ENCODE data around the gene UCHL5.
A peak's percentile ranks its signal among the peaks of the same experiment; 100 is the strongest.
"Not testable (repeated sequence)": the region's sequence is repeated elsewhere in the genome, so short reads cannot be mapped to it uniquely, and the experiment has no call there.

The UCHL5 gene

DNA sequence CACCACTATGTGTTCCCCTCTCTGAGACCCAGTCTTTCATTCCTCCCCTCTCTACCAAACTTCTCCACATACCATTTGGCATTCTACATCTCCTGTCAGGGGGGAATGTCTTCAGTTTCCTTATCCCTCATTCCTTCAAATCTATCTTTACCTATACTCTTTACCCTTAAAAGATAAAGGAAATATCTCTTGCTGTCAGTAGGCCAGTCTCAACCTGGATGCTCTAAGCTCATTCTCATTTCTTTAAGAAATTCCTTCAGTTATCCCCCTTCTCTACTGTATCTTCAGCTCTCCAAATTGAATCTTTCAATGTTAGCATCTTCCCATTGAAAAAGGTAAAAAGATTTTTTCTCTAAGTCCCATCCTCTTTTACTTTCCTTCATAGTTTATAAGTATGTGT lies 6.8 kb upstream of the UCHL5 start:
- no peak for DNase-seq (ENCODE audit: low read depth)

DNA sequence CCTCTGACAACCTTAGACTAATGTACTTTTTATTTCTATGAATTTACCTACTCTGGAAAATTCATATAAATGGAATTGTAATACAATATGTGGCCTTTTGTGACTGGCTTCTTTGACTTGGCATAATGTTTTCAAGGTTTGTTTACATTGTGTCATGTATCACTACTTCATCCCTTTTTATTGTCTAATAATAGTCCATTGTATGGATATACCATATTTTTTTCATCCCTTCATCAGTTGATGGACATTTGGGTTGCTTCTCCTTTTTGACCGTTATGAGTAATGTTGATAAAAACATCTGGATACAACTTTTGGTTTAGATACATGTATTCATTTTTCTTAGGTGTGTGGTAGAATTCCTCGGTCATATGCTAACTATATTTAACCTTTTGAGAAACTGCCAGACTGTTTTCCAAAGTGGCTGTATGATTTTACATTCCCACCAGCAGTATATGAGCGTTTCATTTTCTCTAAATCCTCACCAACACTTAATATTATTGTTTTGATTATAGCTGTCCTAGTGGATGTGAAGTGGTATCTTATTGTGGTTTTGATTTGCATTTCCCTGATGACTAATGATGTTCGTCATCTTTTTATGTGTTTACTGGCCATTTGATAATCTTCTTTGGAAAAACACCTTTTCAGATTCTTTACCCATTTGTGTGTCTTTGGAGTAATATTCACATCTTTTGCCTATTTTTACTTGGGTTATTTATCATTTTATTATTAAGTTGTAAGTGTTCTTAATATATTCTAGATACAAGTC lies 3.7 kb upstream of the UCHL5 start:
- no peak for DNase-seq (ENCODE audit: low read depth)

DNA sequence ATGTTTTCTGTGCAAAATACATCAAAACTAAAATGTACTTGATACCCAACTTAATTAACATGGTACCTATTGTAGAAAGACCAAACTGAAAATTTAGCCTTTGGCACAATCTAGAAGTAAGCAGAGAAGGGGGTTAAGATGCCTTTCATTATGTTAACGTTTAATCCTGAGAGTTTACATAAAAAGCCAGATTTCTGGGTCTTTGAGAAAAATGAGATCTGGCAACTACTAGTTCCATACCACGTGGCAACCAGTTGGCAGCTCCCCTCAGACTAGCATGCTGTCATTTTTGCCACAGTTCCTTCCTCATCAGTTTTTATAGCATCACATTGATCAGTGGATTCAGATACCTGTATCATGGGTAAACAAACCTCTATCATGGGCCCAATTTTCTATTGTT lies 1.8 kb upstream of the UCHL5 start:
- no peak for DNase-seq (ENCODE audit: low read depth)

DNA sequence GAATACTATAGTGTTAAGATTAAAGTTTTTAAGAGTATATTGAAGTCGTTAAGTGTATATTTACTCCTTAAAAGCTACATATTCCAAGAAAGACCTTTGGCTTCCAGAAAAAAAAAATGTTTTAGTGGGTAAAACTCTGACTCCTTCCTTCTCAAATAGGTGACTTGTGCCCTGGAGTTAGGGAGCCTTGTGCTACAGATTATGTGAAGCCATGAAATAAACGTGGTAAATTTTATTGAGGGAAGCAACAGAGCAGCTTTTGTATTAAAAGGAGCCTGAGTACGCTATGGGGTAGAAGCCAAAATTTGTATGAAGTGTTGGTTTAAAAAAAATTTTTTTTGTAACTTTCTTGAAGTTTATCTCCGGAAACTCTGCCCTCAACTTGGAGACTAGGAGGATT lies 1.2 kb upstream of the UCHL5 start:
- DNase-seq (ENCODE audit: low read depth), result no peak

DNA sequence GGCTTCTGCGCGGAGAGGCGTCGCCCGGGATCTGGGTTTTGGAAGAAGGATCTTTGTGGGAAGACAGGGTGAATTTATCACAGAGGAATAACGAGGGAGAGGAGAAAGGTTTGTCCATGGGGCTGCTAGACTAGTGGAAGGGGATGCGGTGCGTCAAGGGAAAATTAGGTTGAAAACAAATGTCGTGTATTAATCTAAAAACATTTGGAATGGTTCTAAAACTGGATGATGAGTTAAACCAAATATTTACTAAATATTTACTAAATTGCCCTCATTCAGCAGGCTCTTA lies 899 bp upstream of the UCHL5 start:
- DNase-seq (ENCODE audit: low read depth), result no peak

DNA sequence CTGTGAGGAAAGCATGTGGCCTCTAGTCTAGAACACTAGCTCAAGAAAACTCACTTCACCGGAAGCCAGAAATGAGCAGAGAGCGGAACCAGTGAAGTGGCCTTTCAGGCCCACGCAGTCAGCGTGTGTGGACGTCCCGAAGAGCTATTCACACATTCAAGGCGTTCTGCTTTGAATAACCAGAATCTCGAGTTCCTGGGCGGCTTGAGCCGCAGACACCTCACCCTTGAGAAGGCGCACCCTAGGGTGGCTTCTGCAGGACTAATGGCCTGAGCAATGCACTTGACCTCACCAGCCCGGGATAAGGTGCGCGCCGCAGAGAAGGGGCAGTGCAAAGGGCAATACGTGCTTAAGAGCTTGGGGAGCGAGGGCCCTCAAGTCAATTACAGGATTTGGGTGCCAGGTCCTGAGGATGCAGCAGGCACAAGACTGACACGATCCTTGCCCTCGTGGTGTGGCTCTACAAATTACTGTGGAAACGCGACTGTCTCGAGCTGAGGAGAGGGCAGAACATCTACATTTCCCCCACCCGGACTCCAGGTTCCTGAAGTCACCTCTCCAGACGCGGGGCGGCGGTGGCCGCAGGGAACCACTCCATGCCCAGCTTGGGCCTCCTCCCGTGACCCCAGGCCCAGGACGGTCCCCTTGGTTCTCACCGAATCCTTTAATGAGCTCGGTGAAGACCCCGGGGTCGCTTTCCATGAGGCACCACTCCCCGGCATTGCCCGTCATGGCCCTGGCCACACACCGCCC lies 455 bp downstream of the UCHL5 start:
- no peak for DNase-seq (ENCODE audit: low read depth)

DNA sequence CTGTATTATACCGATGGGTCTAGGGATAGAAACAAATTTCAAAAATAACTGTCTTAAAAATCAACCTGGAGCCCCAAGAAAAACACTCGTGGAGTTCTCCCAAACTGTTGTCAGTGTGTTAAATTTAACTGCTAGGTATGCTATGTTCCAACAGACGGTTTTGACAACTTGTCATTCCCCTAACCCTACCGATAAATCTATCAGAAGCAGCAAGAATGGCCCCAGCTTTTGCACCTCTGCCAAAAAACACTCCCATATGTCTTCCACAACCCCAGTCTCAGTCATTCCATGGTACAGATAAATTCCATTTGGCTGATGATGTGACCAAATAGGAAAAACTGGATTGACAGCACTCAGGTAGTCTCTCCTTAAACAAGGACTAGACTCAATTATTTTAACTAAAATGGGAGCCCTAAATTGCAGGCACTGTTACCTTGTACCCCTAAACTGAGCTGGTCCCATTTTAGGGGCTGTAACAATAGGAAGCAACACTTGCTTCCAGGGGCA lies 4.9 kb downstream of the UCHL5 start:
- no peak for DNase-seq (ENCODE audit: low read depth)

DNA sequence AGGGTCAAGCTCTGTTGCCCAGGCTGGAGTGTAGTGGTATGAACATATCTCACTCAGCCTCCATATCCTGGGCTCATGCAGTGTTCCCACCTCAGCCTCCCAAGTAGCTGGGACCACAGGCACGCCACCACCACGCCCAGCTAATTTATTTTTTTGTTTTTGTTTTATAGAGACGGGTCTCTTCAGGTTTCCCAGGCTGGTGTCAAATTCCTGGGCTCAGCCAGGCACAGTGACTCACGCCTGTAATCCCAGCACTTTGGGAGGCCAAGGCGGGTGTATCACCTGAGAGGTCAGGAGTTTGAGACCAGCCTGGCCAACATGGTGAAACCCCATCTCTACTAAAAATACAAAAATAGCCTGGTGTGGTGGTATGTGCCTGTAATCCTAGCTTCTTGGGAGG lies 10.2 kb downstream of the UCHL5 start:
- not testable (repeated sequence) for DNase-seq (ENCODE audit: low read depth)

DNA sequence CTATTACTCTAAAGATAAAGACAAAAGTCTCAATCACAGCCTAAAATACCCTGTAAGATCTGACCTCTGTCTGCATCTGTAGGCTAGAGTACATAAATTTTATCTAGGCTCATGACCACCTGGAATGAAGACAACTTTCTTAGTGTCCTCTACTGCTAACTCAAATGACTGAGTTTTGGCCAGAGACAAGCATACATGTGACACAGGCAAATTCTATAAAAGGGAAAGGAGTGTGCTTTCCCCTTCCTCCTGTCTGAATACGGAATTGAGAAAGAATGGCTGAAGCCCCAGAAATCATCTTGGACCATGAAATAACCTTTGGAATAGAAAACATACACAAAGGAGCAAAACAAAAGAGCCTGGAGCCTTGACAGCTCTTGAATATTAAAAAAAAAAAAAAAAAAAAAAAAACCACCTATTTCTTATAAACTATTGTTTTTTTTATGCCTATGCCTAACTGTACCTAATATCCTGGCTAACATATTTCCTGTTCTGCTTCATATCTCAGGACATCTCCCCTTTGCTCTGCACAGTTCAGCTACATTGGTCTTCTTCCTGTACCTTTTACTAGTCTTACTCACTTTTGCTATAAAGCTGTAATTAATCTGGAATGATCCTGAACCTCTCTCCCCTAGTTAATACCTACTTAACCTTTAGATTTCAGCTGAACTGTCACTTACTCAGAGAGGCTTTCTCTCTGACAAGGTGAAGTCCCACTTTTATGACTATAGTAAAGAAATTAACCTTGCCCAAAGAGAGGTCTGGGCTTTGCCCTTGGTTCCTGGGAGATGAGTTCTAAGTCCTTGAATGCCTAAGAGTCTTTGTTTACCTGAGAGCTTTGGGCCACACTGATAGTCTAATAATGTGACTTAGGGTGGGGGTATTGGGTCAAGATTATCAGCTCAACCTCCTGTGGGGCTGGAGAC lies 16.1 kb downstream of the UCHL5 start:
- no peak for DNase-seq (ENCODE audit: low read depth)

DNA sequence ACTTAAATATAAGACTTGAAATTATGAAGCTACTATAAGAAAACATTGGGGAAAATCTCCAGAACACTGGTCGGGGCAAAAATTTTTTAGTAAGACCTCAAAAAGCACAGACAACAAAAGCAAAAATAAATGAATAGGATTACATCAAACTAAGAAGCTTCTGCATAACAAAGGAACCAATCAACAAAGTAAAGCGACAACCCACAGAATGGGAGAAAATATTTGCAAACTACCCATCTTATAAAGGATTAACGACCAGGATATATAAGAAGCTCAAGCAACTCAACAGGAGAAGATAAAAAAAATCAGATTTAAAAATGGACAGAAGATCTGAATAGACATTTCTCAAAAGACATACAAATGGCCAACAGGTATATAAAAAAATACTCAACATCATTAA lies 19.1 kb downstream of the UCHL5 start:
- DNase-seq (ENCODE audit: low read depth), result no peak

DNA sequence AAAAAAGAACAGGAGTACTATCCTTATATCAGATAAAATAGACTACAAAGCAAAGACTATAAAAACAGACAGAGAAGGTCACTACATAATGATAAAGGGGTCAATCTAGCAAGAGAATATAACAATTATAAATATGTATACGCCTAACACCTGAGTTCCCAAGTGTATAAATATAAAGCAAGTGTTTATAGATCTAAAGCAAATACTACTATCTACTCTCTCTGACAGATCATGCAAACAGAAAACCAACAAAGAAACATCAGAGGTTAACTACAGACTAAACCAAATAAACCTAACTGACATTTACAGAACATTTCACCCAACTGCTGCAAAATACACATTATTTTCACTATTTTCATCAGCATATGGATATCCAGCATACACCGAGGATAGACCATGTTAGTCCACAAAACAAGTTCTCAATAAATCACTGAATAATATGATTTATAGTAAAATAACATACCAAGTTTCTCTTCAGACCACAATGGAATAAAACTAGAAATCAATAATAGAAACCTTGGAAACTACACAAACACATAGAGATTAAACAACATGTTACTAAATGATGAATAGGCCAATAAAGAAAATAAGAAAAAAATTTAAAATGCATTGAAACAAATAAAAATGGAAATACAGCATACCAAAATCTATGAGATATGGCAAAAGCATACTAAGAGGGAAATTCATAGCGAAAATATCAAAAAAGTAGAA lies 22.7 kb downstream of the UCHL5 start:
- DNase-seq (ENCODE audit: low read depth), result no peak

DNA sequence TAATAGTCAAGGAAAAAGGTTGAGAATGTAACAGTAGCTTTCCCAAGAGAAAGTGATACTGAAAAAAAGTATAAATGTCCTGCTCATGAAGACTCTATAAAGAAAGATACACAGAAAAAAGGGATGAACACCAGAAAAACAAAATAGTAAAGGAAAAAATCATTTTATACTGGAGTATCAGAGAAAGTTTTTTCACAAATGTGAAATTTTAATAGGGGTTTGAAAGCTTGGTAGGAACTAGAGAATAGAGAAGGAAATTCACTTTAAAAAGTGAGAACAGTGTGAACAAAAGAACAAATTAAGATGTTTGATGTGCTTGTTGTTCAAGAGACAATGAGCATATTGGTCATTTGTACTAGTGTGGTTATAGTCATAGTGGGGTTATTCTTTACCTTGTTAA lies 25.6 kb downstream of the UCHL5 start:
- no peak for DNase-seq (ENCODE audit: low read depth)

DNA sequence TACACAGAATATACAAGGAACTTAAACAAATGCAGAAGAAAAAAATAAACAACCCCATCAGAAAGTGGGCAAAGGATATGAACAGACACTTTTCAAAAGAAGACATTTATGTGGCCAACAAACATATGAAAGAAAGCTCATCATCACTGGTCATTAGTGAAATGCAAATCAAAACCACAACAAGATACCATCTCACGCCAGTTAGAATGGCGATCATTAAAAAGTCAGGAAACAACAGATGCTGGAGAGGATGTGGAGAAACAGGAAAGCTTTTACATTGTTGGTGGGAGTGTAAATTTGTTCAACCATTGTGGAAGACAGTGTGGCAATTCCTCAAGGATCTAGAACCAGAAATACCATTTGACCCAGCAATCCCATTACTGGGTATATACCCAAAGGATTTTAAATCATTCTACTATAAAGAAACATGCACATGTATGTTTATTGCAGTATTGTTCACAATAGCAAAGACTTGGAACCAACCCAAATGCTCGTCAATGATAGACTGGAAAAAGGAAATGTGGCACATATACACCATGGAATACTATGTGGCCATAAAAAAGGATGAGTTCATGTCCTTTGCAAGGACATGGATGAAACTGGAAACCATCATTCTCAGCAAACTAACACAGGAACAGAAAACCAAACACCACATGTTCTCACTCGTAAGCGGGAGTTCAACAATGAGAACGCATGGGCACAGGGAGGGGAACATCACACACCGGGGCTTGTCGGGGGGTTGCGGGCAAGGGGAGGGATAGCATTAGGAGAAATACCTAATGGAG lies 26.3 kb downstream of the UCHL5 start:
- not testable (repeated sequence) for DNase-seq (ENCODE audit: low read depth)

DNA sequence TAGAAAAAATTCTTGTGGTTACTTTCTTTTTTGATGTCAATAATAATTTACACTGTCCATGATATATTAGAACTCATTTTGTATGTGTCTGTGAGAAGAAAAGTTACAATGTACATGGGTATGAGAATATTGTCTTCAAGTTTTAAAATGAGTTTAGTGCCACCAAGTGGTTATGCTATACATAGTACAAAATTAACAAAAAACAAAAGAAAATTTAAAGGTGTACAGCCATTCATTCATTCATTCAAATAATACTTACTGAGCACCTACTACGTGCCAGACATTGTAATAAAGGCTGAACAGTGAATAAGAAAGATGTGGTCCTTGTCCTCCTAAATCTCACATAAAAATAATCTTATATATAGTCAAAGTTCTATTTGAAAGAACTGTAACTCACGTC lies 27.7 kb downstream of the UCHL5 start:
- DNase-seq (ENCODE audit: low read depth), result no peak

DNA sequence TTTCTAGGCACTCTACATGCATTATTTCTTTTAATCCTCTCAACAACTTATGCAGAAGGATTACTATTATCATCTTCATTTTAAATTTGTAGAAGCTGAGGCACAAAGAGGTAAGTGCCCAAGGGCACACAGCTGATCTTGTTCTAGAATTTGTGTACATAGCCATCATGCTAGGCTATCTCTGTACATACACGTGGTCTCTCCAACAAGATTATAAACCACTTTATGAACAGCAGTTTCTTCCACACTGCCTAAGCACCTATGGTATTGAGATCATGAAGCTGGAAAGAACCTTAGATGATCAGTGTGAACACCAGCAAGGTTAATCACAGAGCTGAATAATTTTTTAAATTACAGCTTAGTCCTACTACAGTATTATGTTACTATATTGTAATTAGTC lies 28.9 kb downstream of the UCHL5 start:
- DNase-seq (ENCODE audit: low read depth), result no peak

DNA sequence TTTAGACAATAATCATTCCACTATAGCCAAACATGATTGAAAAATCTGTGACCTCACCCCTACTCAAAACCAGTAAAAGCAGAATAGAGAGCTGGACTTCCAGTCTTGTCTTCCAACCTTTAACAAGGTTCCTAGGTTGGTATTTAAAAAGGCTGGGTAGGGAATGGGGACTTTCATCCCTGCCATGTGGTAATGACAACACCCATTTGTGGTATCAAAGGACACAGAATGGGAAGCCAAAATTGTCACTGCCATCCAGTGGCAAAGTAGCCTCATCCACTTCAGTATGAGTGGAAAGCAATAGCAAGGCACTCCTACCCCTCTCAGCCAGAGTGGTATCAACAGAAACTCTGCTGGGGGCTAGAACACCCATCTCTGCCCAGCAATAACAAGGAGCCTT lies 33.9 kb downstream of the UCHL5 start:
- no peak for DNase-seq (ENCODE audit: low read depth)

DNA sequence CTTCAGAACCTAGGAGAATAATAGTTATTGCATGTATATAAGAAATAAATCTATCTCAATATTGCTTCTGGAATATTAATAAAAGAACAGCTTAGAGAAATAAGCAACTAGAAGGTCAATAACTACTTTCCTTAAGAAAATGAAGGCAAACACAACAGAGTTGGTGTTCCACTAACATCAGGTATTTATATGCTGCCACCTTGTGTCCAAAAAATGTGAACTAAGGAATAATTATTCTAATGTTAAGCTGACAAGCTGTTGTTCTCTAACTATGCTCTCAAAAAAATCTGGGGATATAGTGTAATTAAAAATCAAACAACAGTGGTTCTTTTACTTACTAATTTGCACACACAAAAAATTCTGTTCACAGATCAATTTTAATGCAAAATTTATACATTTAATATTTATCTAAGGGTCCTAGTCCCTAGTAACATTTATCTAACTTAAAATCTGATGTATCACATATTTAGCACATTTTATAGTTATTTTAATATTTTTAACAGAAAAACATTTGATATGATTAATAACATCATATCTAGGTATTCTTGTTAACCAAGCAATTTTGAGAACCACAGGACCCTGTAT lies 39.6 kb downstream of the UCHL5 start:
- peak; percentile 32 for DNase-seq (ENCODE audit: low read depth)

DNA sequence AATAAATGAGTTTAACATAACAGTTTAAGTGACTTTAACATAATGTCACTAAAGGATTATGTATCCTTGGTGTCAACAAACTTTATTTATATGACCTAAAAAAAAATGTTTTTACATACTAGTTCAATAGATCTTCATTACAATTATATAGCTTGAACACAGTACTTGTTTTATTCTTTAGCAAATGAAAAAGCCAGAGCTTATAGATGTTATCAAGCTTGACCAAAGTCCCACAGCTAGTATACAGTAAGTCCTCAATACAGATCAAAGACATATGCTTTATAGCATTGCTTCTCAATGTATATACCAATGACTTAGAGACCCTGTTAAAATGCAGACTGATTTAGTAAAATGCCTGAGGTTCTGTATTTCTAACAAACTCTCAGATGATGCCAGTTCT lies 42.4 kb downstream of the UCHL5 start:
- no peak for DNase-seq (ENCODE audit: low read depth)

DNA sequence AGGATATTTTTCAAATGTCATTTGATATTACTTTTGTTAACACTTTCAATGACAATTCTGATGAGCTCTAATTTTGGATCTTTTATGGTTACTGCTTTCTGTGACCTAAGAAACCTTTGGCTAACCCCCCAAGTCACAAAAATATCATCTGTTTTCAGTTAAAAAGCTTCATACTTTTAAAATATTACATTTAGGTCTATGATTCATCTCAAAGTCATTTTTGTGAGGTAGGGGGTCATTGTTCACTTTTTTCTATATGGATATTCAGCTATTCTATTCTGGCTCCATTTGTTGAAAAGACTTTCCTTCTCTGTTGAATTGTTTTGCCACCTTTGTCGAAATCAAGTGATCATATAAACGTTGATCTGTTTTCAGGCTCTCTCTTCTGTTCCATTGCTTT lies 44.8 kb downstream of the UCHL5 start:
- DNase-seq (ENCODE audit: low read depth), result peak; percentile 31

DNA sequence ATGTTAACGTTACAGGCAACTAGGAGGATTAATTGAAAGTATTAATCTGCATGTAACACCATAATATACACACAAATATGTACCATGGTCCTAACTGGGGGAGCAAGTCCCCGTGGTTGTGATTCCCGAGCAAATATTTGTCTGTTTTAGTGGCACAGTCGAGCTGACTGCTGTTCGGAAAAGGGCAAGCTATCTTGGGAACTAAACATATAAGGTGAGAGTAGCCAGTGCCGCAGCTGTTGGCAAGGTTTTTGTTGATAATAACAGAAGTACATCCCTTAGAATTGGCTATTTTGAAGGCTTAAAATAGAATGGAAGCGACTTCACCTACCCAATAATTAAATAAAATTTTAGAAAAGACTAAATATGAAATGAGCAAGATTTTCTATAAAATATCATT lies 45.5 kb downstream of the UCHL5 start:
- DNase-seq (ENCODE audit: low read depth), result no peak

DNA sequence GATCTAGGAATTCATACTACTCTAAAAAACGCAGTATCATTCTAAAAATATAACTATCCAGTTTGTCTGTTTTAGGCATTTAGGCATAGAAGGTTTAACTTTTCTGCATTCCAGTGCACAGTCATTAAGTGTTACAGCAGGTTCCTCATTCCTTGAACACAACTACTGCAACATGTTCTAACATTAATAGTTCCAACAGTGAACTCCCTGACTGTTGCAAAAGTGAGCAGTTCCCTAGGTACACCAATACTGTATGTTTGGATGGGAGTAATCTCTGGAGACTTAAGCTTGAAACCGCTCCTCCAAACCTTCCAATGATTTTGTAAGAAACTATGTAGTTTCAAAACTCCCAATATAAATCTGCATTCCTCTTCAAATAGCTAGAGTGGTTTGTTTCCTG lies 46.2 kb downstream of the UCHL5 start:
- no peak for DNase-seq (ENCODE audit: low read depth)
